Stimulated activated naive CD4-positive, alpha-beta T cell treated with Interleukin-2 at 50 U/mL for 16 hours (primary cell): ENCODE results near the gene R3HCC1L.

Source experiments
- DNase-seq: peaks from one replicate; lab custom pipeline; 2025; lab: John Stamatoyannopoulos, UW

The R3HCC1L gene

GRCh38 chr10:98276311-98276710 is 141.9 kb downstream of the R3HCC1L start:
- no peak for DNase-seq

GRCh38 chr10:98285416-98285815 is 151.0 kb downstream of the R3HCC1L start:
- no peak for DNase-seq

- DNase-seq, result no peak
Observed at GRCh38 chr10:98286419-98286818, 152.0 kb downstream of the R3HCC1L start.

- no peak for DNase-seq
Observed at GRCh38 chr10:98287321-98287720, 152.9 kb downstream of the R3HCC1L start.

- DNase-seq, result no peak
Observed at GRCh38 chr10:98289802-98290209, 155.3 kb downstream of the R3HCC1L start.

- DNase-seq, result no peak
Observed at GRCh38 chr10:98292971-98293370, 158.5 kb downstream of the R3HCC1L start.

- no peak for DNase-seq
Observed at GRCh38 chr10:98293550-98294269, 159.3 kb downstream of the R3HCC1L start.

- DNase-seq, result no peak
Observed at GRCh38 chr10:98294270-98294627, 159.8 kb downstream of the R3HCC1L start.
